HepG2 (cell line): ENCODE results near the gene NKAIN2. TPM values are rescaled to one million over a fixed set of nuclear protein-coding genes. Genes with fewer than 3 reads are reported as not detected.

Experiments used
- ATAC-seq: fragments of 200-7000 bp; cut with Tn5 transposase; 3 replicates; pipeline ENCODE4 v1.9.1; 2020; ENCODE audit warnings: mild to moderate bottlenecking, moderate library complexity
- BruUV-seq: library from RNA; stranded (reverse); fragments of 400-500 nt; replicated peaks from 2 replicates; lab custom pipeline; 2021; lab: Mats Ljungman, UMichigan
- CTCF ChIA-PET: fragments of 300-600 bp; formaldehyde crosslinking; extraction: SDS; loops from one replicate; lab custom pipeline; 2021; ENCODE audit warnings: low total read pairs, inconsistent platforms, low intra/inter-chr PET ratio; lab: Yijun Ruan, JAX
- POLR2A ChIA-PET: fragments of 350-600 bp; sonication (Branson Sonifier 250); formaldehyde crosslinking; loops from one replicate; lab custom pipeline; 2020; ENCODE audit warnings: antibody characterized with exemption, inconsistent platforms; lab: Yijun Ruan, JAX
- DNase-seq: peaks from one replicate; pipeline ENCODE4 v3.0.0-alpha.2; 2015; ENCODE audit warnings: low spot score
- FAIRE-seq: peaks from 3 replicates; lab custom pipeline; 2011; peaks lifted over from hg19 to GRCh38; lab: Jason Lieb, UNC
- H2AFZ ChIP-seq: one replicate; pipeline ENCODE4 v1.6.1; 2011; ENCODE audit warnings: low read length, inconsistent platforms
- H3K27ac ChIP-seq: fragments of 300-600 bp; 3 replicates; pipeline ENCODE4 v1.8.0; 2011; ENCODE audit warnings: mixed run types, mild to moderate bottlenecking, mixed read lengths, low read length, inconsistent platforms; ENCODE audit not compliant: insufficient read depth; ENCODE audit errors: extremely low read length
- H3K27me3 ChIP-seq, 2 experiments: fragments of 200-600 bp in 1 of 2; 2 replicates in 1 of 2; 3 replicates in 1 of 2; pipeline versions ENCODE4 v1.6.0 to v1.8.0; 2011; ENCODE audit warnings: low read length in 2 of 2, mild to moderate bottlenecking in 2 of 2, moderate library complexity in 2 of 2, inconsistent platforms in 1 of 2; ENCODE audit not compliant: insufficient read depth in 2 of 2, control insufficient read depth in 1 of 2
- H3K36me3 ChIP-seq, 2 experiments: fragments of 200-600 bp in 1 of 2; replicated peaks in 1 of 2; 2 replicates in 1 of 2; 3 replicates in 1 of 2; pipeline versions ENCODE4 v1.5.1 to v1.8.0; 2011; ENCODE audit warnings: low read length in 2 of 2, inconsistent platforms in 1 of 2; ENCODE audit not compliant: insufficient read depth in 2 of 2, control insufficient read depth in 1 of 2
- H3K4me1 ChIP-seq: 2 replicates; pipeline ENCODE4 v1.5.1; 2012; ENCODE audit warnings: low read length, inconsistent platforms; ENCODE audit not compliant: insufficient read depth
- H3K4me2 ChIP-seq: 2 replicates; pipeline ENCODE4 v1.6.0; 2011; ENCODE audit warnings: low read depth, low read length, inconsistent platforms
- H3K4me3 ChIP-seq, 3 experiments: fragments of 200-600 bp in 1 of 3; sonication (generic), shearing (Covaris generic) in 1 of 3; replicated peaks in 1 of 3; 2 replicates each; pipeline ENCODE4 v1.5.1; 2011 to 2016; ENCODE audit warnings: low read length in 3 of 3, inconsistent platforms in 2 of 3, low read depth in 2 of 3, mild to moderate bottlenecking in 2 of 3, control low read depth in 1 of 3, mixed read lengths in 1 of 3; ENCODE audit not compliant: insufficient read depth in 1 of 3
- H3K79me2 ChIP-seq: one replicate; pipeline ENCODE4 v1.6.1; 2011; ENCODE audit warnings: low read length, inconsistent platforms; ENCODE audit not compliant: insufficient read depth
- H3K9ac ChIP-seq: 2 replicates; pipeline ENCODE4 v1.6.0; 2011; ENCODE audit warnings: mild to moderate bottlenecking, low read depth, low read length, inconsistent platforms; ENCODE audit not compliant: insufficient read depth
- H3K9me3 ChIP-seq: 2 replicates; pipeline ENCODE4 v1.5.1; 2012; ENCODE audit warnings: mild to moderate bottlenecking, low read length
- H4K20me1 ChIP-seq: 2 replicates; pipeline ENCODE4 v1.6.0; 2011; ENCODE audit warnings: inconsistent platforms, mild to moderate bottlenecking, low read length, moderate library complexity; ENCODE audit not compliant: insufficient read depth
- DNMT1 ChIP-seq: sonication (generic); formaldehyde crosslinking; IDR thresholded peaks from 2 replicates; pipeline ENCODE4 v1.5.1; 2020; ENCODE audit warnings: mild to moderate bottlenecking, missing genetic modification reagents
- GFI1 ChIP-seq: sonication (generic); formaldehyde crosslinking; IDR thresholded peaks from 2 replicates; pipeline ENCODE4 v1.5.0; 2020; ENCODE audit warnings: missing genetic modification reagents, mild to moderate bottlenecking, borderline replicate concordance
- HINFP ChIP-seq: sonication (generic); formaldehyde crosslinking; IDR thresholded peaks from 2 replicates; pipeline ENCODE4 v1.4.0; 2020; ENCODE audit warnings: low read depth, mild to moderate bottlenecking, missing genetic modification reagents
- ISL2 ChIP-seq: sonication (generic); formaldehyde crosslinking; IDR thresholded peaks from 2 replicates; pipeline ENCODE4 v1.5.0; 2020; ENCODE audit warnings: missing genetic modification reagents
- RFX3 ChIP-seq: IDR thresholded peaks from 2 replicates; pipeline ENCODE4 v1.6.1; 2016; ENCODE audit warnings: missing biosample characterization, missing genetic modification reagents
- SMAD3 ChIP-seq: sonication (generic); formaldehyde crosslinking; IDR thresholded peaks from 2 replicates; pipeline ENCODE4 v1.4.0; 2020; ENCODE audit warnings: missing genetic modification reagents
- SRF ChIP-seq: IDR thresholded peaks from 2 replicates; pipeline ENCODE4 v1.6.1; 2011; ENCODE audit warnings: mild to moderate bottlenecking, low read depth, low read length, moderate library complexity
- TP53 ChIP-seq: sonication (generic); formaldehyde crosslinking; conservative IDR thresholded peaks from 2 replicates; pipeline ENCODE4 v1.4.0; 2020; ENCODE audit warnings: missing genetic modification reagents
- YY1 ChIP-seq: IDR thresholded peaks from 2 replicates; pipeline ENCODE4 v1.6.1; 2011; ENCODE audit warnings: low read length, low read depth, moderate library complexity, mild to moderate bottlenecking; ENCODE audit not compliant: insufficient read depth, insufficient replicate concordance
- ZNF367 ChIP-seq: sonication (generic); formaldehyde crosslinking; IDR thresholded peaks from 2 replicates; pipeline ENCODE4 v1.4.0; 2020; ENCODE audit warnings: missing genetic modification reagents, borderline replicate concordance
- ZNF430 ChIP-seq: sonication (generic); formaldehyde crosslinking; IDR thresholded peaks from 2 replicates; pipeline ENCODE4 v1.9.0; 2021; ENCODE audit warnings: mild to moderate bottlenecking, missing genetic modification reagents
- WGBS: methylation state at CpG from one replicate; pipeline ENCODE4 v1.1.6; 2017; ENCODE audit warnings: low lambda C conversion rate; 5-methylcytosine and 5-hydroxymethylcytosine counted together
- in situ Hi-C: cut with HindIII; loops from 2 replicates; pipeline ENCODE4 v1.10.0; 2017; ENCODE audit warnings: low pct_unique_long_range_greater_than_20kb; ENCODE audit not compliant: extremely low pct_ligation_motif_present
- intact Hi-C: fragments of 100-400 bp; cut with micrococcal nuclease; formaldehyde crosslinking; loops from one replicate; pipeline ENCODE4 v1.10.0; 2022; ENCODE audit not compliant: unreplicated experiment
- polyA plus RNA-seq, 8 experiments: library from polyadenylated mRNA; depleted of rRNA in 3 of 8; stranded (reverse) in 7 of 8; unstranded in 1 of 8; fragments of >200 nt; fragmentation: Illumina TruSeq in 4 of 8; extraction: Trizol in 4 of 8; gene quantifications; 2 replicates each; pipeline versions ENCODE4 v1.2.1 to v1.2.3, GENCODE V29; 2011 to 2016; ENCODE audit warnings: low read depth in 4 of 8, missing spikeins in 1 of 8, mixed read lengths in 1 of 8; ENCODE audit not compliant: insufficient read depth in 1 of 8
- total RNA-seq, 5 experiments: library from RNA; depleted of rRNA; stranded (reverse); fragments of >200 nt; fragmentation: Illumina TruSeq; extraction: Trizol; gene quantifications; 2 replicates each; pipeline ENCODE4 v1.2.3, GENCODE V29; 2016; ENCODE audit warnings: low read depth in 1 of 5
- TF ChIP-seq, protein P1 (sequence below): sonication (generic); formaldehyde crosslinking; IDR thresholded peaks from 2 replicates; pipeline ENCODE4 v1.5.1; 2020; ENCODE audit warnings: missing genetic modification reagents, mild to moderate bottlenecking, borderline replicate concordance
- TF ChIP-seq, protein P2 (sequence below): sonication (generic); formaldehyde crosslinking; IDR thresholded peaks from 2 replicates; pipeline ENCODE4 v1.4.0; 2020; ENCODE audit warnings: missing genetic modification reagents
- TF ChIP-seq, protein P3 (sequence below): sonication (generic); formaldehyde crosslinking; IDR thresholded peaks from 2 replicates; pipeline ENCODE4; 2020; ENCODE audit warnings: missing genetic modification reagents, mild to moderate bottlenecking, borderline replicate concordance

The NKAIN2 gene
- total and polyA plus RNA-seq, 2 of the 13 experiments (the other 11 are each of a cell fraction or from before 2014, with no cell fraction given): not detected

GRCh38 chr6:124273701-124274100, 470.0 kb downstream of the NKAIN2 start (continued):
- TF ChIP-seq HINFP (no peak), RFX3 (CRISPR knock-in tag) (no peak)
- TF ChIP-seq, protein P1, sequence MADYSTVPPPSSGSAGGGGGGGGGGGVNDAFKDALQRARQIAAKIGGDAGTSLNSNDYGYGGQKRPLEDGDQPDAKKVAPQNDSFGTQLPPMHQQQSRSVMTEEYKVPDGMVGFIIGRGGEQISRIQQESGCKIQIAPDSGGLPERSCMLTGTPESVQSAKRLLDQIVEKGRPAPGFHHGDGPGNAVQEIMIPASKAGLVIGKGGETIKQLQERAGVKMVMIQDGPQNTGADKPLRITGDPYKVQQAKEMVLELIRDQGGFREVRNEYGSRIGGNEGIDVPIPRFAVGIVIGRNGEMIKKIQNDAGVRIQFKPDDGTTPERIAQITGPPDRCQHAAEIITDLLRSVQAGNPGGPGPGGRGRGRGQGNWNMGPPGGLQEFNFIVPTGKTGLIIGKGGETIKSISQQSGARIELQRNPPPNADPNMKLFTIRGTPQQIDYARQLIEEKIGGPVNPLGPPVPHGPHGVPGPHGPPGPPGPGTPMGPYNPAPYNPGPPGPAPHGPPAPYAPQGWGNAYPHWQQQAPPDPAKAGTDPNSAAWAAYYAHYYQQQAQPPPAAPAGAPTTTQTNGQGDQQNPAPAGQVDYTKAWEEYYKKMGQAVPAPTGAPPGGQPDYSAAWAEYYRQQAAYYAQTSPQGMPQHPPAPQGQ (CRISPR knock-in tag): no peak

DNA sequence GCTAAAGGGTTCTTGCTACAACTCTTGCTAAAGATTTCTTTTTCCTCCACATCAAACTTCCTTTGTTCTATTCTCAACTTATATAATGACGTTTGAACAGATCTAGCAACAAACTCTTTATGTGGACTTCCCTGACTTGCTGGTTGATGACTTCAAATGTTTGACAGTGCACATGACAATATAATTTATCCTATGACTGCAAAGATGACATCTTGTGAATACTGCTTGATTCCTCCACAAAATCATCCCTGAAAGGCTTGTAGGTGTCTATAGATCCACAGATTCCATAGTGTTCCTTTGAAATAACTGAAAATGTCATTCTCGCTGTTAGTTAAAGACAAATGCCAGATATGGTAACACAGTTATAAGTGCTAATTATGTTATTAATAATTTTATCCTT, 478.9 kb downstream of the NKAIN2 start:
- Histone ChIP-seq H3K9ac (no peak overlapping the region), H3K27ac (no peak overlapping the region), H3K4me3 (no peak overlapping the region), H3K4me1 (no peaks in the 10 kb centered on the region), H4K20me1 (no peaks in the 10 kb centered on the region), H3K36me3 (no peaks in the 10 kb centered on the region), H2AFZ (no peak overlapping the region), H3K4me2 (no peak overlapping the region), H3K79me2 (no peaks in the 10 kb centered on the region), H3K27me3 (no peaks in the 10 kb centered on the region), H3K9me3 (no peaks in the 10 kb centered on the region)
- in situ Hi-C loops (no loop called here), intact Hi-C loops (no loop called here)
- BruUV-seq: no TSS peak
- TF ChIP-seq, protein P2, sequence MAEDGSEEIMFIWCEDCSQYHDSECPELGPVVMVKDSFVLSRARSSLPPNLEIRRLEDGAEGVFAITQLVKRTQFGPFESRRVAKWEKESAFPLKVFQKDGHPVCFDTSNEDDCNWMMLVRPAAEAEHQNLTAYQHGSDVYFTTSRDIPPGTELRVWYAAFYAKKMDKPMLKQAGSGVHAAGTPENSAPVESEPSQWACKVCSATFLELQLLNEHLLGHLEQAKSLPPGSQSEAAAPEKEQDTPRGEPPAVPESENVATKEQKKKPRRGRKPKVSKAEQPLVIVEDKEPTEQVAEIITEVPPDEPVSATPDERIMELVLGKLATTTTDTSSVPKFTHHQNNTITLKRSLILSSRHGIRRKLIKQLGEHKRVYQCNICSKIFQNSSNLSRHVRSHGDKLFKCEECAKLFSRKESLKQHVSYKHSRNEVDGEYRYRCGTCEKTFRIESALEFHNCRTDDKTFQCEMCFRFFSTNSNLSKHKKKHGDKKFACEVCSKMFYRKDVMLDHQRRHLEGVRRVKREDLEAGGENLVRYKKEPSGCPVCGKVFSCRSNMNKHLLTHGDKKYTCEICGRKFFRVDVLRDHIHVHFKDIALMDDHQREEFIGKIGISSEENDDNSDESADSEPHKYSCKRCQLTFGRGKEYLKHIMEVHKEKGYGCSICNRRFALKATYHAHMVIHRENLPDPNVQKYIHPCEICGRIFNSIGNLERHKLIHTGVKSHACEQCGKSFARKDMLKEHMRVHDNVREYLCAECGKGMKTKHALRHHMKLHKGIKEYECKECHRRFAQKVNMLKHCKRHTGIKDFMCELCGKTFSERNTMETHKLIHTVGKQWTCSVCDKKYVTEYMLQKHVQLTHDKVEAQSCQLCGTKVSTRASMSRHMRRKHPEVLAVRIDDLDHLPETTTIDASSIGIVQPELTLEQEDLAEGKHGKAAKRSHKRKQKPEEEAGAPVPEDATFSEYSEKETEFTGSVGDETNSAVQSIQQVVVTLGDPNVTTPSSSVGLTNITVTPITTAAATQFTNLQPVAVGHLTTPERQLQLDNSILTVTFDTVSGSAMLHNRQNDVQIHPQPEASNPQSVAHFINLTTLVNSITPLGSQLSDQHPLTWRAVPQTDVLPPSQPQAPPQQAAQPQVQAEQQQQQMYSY (CRISPR knock-in tag): no peak
- TF ChIP-seq ZNF367 (CRISPR knock-in tag) (no peak), ISL2 (CRISPR knock-in tag) (no peak), YY1 (no peak), SRF (no peak), DNMT1 (CRISPR knock-in tag) (no peak), SMAD3 (CRISPR knock-in tag) (no peak), ZNF430 (CRISPR knock-in tag) (no peak), GFI1 (no peak), TP53 (CRISPR knock-in tag) (no peak)
- TF ChIP-seq, protein P3, sequence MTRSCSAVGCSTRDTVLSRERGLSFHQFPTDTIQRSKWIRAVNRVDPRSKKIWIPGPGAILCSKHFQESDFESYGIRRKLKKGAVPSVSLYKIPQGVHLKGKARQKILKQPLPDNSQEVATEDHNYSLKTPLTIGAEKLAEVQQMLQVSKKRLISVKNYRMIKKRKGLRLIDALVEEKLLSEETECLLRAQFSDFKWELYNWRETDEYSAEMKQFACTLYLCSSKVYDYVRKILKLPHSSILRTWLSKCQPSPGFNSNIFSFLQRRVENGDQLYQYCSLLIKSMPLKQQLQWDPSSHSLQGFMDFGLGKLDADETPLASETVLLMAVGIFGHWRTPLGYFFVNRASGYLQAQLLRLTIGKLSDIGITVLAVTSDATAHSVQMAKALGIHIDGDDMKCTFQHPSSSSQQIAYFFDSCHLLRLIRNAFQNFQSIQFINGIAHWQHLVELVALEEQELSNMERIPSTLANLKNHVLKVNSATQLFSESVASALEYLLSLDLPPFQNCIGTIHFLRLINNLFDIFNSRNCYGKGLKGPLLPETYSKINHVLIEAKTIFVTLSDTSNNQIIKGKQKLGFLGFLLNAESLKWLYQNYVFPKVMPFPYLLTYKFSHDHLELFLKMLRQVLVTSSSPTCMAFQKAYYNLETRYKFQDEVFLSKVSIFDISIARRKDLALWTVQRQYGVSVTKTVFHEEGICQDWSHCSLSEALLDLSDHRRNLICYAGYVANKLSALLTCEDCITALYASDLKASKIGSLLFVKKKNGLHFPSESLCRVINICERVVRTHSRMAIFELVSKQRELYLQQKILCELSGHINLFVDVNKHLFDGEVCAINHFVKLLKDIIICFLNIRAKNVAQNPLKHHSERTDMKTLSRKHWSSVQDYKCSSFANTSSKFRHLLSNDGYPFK (CRISPR knock-in tag): no peak
- POLR2A ChIA-PET: no interaction called here
- CTCF ChIA-PET: no interaction called here
- DNase-seq (no peak), FAIRE-seq (no peak), ATAC-seq (no peak)
- WGBS: 22% methylated on average over 2 of the region's 2 CpGs
